GM19238 (cell line): ENCODE data around the gene NOL4L.

Source experiments
- DNase-seq: peaks from one replicate; pipeline ENCODE4 v3.0.0; 2011; ENCODE audit warnings: low spot score; ENCODE audit not compliant: insufficient read length

NOL4L gene

DNA sequence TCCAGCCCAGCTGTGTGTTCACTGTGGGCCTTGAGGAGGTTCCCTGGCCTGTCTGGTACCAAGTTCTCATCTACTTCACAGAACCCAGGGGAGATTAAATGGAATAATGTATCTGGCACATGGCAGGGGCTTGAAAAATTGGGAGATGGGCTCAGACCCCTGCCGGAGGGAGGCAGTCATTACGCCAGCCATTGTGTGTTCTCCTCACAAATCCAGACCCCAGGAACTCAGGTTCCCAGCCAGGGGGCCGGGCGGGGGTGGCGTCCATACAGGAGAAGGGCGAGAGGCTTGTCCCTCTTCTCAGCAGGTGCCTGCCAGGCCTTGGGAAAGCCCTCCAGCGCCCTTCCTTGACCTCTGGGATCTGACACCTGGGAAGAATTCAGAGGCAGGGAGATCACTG lies 8.1 kb downstream of the NOL4L start:
- no peak for DNase-seq

GRCh38 chr20:32576560-32576959 lies 8.6 kb downstream of the NOL4L start:
- no peak for DNase-seq

- DNase-seq, result no peak
These were observed 9.3 kb downstream of the NOL4L start for GRCh38 chr20:32575805-32576204.

GRCh38 chr20:32575227-32575581 lies 9.9 kb downstream of the NOL4L start:
- DNase-seq, result no peak

- DNase-seq, result no peak
These were observed 10.6 kb downstream of the NOL4L start for GRCh38 chr20:32574296-32575226.

- no peak for DNase-seq
These were observed 11.8 kb downstream of the NOL4L start for GRCh38 chr20:32573167-32573851.

DNA sequence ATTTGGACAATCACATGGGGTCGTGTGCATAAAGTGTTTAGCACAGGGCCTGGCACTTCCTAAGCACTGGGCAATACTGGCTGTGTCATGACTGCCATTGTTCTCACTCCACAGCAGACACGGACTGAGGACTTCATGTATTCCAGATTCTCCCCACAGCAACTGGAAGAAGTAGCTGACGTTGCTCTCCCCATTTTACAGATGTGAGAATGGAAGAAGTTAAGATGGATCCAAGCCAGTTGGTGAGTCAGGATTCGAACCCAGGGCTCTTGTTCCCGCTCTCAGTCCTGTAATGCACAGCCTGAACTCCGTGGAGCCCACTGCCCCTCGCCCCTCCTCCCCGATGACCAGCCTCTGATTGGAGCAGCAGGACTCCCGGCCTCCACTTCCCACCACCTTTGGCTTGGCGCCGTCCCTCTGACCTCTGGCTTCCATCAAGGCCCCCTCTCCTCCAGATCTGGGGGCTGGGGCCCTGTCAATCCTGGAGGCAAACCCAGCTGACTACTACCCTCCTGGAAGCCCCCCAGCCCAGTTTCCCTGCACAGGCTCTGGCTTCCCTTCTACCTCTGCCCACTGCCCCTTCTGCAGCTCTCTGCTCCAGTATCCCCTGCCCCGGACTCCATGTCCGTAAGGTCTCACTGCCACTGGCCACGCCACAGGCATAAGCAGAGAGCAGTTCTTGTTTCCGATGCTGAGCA lies 12.7 kb downstream of the NOL4L start:
- no peak for DNase-seq

GRCh38 chr20:32571566-32571965 lies 13.6 kb downstream of the NOL4L start:
- DNase-seq, result no peak

GRCh38 chr20:32570401-32571190 lies 14.5 kb downstream of the NOL4L start:
- no peak for DNase-seq

DNA sequence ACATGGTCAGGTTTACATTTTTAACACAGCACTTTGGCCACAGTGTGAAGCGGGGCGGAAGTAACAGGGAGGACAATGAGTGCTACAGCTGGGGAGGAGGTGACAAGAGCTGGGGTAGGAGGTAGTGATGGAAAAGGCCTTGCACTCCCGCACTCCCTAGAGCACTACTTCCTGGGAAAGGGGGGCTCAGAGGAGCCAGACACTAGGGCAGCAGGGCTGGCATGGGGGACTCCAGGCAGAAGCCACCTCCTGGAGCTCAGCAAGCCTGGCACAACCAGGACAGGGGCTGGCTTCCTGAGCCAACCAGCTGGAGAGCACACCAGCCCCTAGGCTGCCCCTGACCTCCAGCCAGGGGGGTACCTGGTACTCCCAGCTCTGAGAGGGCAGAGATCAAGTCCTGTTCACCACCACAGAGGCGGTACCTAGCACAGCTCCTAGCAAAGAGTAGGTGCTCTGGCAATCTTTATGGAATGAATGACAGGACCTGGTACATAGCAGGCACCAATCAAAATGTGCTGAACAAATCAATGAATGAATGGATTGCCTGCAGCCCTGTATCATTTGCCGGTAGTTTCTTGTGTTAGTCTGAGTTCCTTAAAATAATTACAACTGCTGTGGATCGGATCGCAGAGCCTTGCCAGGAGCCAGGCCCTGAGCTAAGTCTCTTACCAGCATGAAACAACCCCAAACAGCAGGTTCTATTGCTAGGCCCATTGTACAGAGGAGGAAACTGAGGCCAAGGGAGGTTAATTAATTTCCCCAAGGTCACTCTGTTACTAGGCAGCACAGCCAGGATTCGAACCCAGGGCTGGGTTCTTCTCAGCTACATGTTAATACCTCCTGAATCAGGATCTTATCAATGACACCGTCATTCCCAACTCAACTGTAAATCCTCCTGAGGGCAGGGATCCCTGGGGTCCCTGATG lies 15.5 kb downstream of the NOL4L start:
- no peak for DNase-seq

DNA sequence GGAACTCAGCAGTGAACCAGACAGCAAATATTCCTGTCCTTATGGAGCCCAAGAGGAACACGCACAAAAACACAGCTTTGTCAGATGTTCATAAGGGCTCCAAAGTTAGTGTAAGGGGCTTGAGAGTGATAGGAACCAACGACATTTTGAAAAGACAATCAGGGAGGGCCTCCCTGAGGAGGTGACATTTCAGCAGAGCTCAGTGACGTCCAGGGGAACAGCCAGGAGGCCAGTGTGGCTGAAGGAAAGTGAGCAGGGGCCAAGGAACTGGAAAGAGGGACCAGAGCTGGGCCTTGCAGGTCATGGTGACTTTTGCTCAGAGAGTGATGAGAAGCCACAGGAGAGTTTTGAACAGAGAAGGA lies 16.1 kb downstream of the NOL4L start:
- no peak for DNase-seq

DNA sequence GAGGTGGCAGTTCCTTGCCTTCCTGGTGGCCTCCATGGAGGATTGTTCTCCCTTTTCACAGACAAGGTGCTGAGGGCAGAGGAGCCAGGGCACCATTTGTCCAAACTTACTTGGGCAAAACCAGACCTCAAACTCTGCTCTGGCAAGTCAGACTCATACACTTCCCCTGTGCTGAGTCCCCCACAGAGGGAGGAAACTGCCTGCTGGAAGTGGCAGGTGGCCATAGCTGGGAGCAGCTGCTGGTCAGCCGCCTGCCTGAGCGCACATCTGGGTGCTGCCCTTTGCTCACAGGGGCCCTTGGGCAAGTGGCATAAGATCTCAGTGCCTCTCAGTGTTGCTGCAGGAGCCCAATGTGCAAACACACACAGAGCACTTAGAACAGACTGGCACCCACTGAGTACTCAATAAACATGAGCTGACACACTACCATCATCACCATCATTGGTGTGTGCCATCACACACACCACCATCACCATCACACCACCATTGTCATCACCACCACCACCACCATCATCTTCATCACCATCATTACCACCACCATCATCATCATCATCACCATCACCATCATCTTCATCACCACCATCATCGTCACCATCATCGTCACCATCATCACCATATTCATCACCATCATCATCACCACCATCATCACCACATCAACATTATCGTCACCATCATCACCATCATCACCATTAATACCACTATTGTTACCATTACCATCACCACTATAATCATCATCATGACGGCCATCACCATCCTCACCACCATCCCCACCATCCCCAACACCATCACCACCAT lies 17.6 kb downstream of the NOL4L start:
- no peak for DNase-seq

GRCh38 chr20:32566379-32567374 lies 18.5 kb downstream of the NOL4L start:
- no peak for DNase-seq

DNA sequence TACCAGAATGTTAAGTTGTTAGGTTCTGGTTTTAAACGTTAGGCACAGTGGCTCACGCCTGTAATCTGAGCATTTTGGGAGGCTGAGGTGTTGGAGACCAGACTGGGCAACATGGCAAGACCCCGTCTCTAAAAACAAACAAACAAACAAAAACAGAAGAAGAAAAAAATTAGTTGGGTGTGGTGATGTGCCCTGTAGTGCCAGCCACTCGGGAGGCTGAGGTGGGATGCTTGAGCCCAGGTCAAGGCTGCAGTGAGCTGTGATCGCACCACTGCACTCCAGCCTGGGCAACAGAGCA lies 19.4 kb downstream of the NOL4L start:
- no peak for DNase-seq

DNA sequence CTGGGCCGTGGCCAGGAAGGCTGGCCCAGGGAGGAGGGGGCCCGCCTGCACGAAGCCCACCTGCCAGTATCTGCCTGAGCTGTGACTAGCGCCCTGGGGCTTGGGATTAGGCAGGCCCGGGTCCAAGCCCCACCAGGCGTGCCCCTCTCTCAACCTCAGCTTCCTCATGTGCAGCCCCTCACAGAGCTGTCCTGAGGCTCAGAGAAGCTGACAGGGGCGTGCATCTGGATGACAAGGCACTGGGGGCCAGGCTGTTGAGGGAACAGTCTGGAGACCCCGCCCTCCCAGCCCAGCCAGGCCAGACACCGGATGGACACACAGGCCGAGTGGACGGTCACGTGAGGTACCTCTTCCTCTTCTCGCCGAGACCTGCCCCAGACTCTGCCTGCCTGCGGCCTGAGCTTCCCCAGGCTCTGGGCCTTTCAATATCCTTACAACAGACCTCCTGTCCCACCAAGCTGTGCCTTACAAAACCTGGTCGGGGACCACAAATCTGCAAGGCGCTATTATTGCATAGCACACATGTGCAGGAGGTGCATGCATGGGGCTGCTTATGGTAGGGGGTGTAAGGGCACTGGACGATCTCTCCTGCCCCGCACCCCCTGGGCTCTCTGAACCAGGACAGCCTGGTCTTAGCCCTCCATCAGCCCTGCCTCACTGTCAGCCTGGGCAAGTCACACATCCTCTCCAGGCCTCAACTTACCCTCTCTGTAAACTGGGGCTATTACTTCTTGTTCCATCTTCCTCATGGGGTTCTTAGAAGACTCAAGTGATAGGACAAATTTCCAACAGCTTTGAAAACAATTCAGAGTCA lies 20.0 kb downstream of the NOL4L start:
- DNase-seq, result no peak

- no peak for DNase-seq
These were observed 20.7 kb downstream of the NOL4L start for GRCh38 chr20:32564440-32564839.
